Subcutaneous adipose tissue (tissue), 4 donors: ENCODE data around the gene SP8. TPM values are rescaled to one million over a fixed set of nuclear protein-coding genes. Genes with fewer than 3 reads are reported as not detected.

Experiments used
- CTCF ChIP-seq: fragments of 450-650 bp; IDR thresholded peaks from one replicate; pipeline ENCODE4 v1.5.1; 2016; ENCODE audit warnings: low read depth, mild to moderate bottlenecking, control low read depth, antibody characterized with exemption, moderate library complexity
- total RNA-seq, 4 donors: library from RNA; depleted of rRNA; stranded (reverse); fragments of >200 nt; gene quantifications; one replicate each; pipeline ENCODE4 v1.1.0, GENCODE V29; 2016

The SP8 gene
- total RNA-seq, result not detected

GRCh38 chr7:20786779-20787659 lies at the start of gene SP8:
Gene SP8 (minus strand): TSS chr7:20786886. CDS start chr7:20786798, 88 bp downstream.
- no peak for TF ChIP-seq CTCF

GRCh38 chr7:20835111-20835750 lies 48.5 kb upstream of the SP8 start:
- TF ChIP-seq CTCF, result no peak

- TF ChIP-seq CTCF, result no peak
These were observed 48.0 kb upstream of the SP8 start for GRCh38 chr7:20834656-20835055.

GRCh38 chr7:20831956-20832355 lies 45.3 kb upstream of the SP8 start:
- TF ChIP-seq CTCF, result no peak

- no peak for TF ChIP-seq CTCF
These were observed 44.8 kb upstream of the SP8 start for GRCh38 chr7:20831451-20831850.

- TF ChIP-seq CTCF, result no peak
These were observed 42.3 kb upstream of the SP8 start for GRCh38 chr7:20828947-20829346.

- no peak for TF ChIP-seq CTCF
These were observed 40.5 kb upstream of the SP8 start for GRCh38 chr7:20827172-20827571.
